Gastrocnemius medialis (tissue), 4 donors: ENCODE data around the gene IMPACT. TPM values are rescaled to one million over a fixed set of nuclear protein-coding genes. Genes with fewer than 3 reads are reported as not detected.

ENCODE experiments used
- ATAC-seq, 2 donors: fragments of 150-250 bp; one replicate each; pipeline ENCODE4 v1.9.1; 2016
- DNase-seq, 2 donors: peaks; one replicate each; pipeline ENCODE4 v3.0.0-alpha.2; 2019
- H3K27ac ChIP-seq, 4 donors: fragments of 200-600 bp; sonication (generic); 1 replicate in 1 of 4; 2 replicates in 3 of 4; pipeline ENCODE4 v1.5.1; 2016 to 2018; ENCODE audit warnings: mild to moderate bottlenecking in 2 of 4, moderate library complexity in 1 of 4
- H3K27me3 ChIP-seq, 3 donors: fragments of 200-600 bp; sonication (generic) in 2 of 3; 1 replicate in 1 of 3; 2 replicates in 2 of 3; pipeline versions ENCODE4 v1.5.1 to v1.6.0; 2016 to 2019; ENCODE audit warnings: mild to moderate bottlenecking in 1 of 3, moderate library complexity in 1 of 3
- H3K36me3 ChIP-seq, 2 donors: fragments of 200-600 bp; sonication (generic) in 1 of 2; one replicate each; pipeline ENCODE4 v1.5.1; 2017 to 2018
- H3K4me1 ChIP-seq, 2 donors: fragments of 200-600 bp; sonication (generic) in 1 of 2; one replicate each; pipeline ENCODE4 v1.5.1; 2016 to 2017; ENCODE audit warnings: mild to moderate bottlenecking in 2 of 2
- H3K4me3 ChIP-seq, 4 donors: fragments of 200-600 bp; sonication (generic) in 3 of 4; 1 replicate in 1 of 4; 2 replicates in 3 of 4; pipeline ENCODE4 v1.5.1; 2016 to 2019; ENCODE audit warnings: mild to moderate bottlenecking in 2 of 4
- H3K9me3 ChIP-seq, 3 donors: fragments of 200-600 bp; sonication (generic) in 2 of 3; 1 replicate in 1 of 3; 2 replicates in 2 of 3; pipeline ENCODE4 v1.5.1; 2016 to 2019
- CTCF ChIP-seq, 5 experiments: fragments of 450-650 bp in 3 of 5; fragments of 200-600 bp in 2 of 5; sonication (generic) in 2 of 5; IDR thresholded peaks in 4 of 5; conservative IDR thresholded peaks in 1 of 5; 1 replicate in 4 of 5; 2 replicates in 1 of 5; pipeline ENCODE4 v1.5.1; 2016 to 2019; ENCODE audit warnings: antibody characterized with exemption in 5 of 5, mild to moderate bottlenecking in 3 of 5, moderate library complexity in 3 of 5
- POLR2A ChIP-seq, 2 donors: fragments of 450-650 bp; IDR thresholded peaks; one replicate each; pipeline ENCODE4 v1.6.1; 2017; ENCODE audit warnings: antibody characterized with exemption in 2 of 2, mild to moderate bottlenecking in 2 of 2, moderate library complexity in 2 of 2
- in situ Hi-C, 4 donors: fragments of 200-750 bp; cut with MboI; loops; one replicate each; pipeline versions ENCODE4 v1.15.0 to v1.8.0; 2017; ENCODE audit warnings: low sequenced_read_pairs in 4 of 4
- intact Hi-C: fragments of 100-400 bp; cut with DNase I; formaldehyde crosslinking; loops from one replicate; pipeline ENCODE4 v1.15.1; 2023; ENCODE audit warnings: low total_unique reads
- total RNA-seq, 4 donors: library from RNA; depleted of rRNA; stranded (reverse); fragments of >200 nt; gene quantifications; one replicate each; pipeline versions ENCODE4 v1.1.0 to v1.2.3, GENCODE V29; 2016

IMPACT gene
- total RNA-seq, 4 donors from 2014 or later = 9.1 to 18.7 (median 11.9) TPM

GRCh38 chr18:24497031-24497754 lies 70.7 kb downstream of the IMPACT start:
- no peak overlapping the region for H3K4me3 ChIP-seq
- no peaks in the 10 kb centered on the region for H3K4me1 ChIP-seq
- H3K27ac ChIP-seq = no peak overlapping the region
- in situ Hi-C loops = loop anchor here in 2 of 4 donors (25.0 kb wide), 1 partner anchor 335 kb away; no protein-coding TSS in a partner anchor
- ATAC-seq (no peak), DNase-seq (no peak)
- TF ChIP-seq CTCF (IDR thresholded peaks at IDR 0.05 in 4 of 5, conservative IDR thresholded peaks at IDR 0.05 in 1 of 5) = no peak
- TF ChIP-seq POLR2A (IDR thresholded peaks at IDR 0.05) = no peak
- no peaks in the 10 kb centered on the region for H3K9me3 ChIP-seq
- H3K36me3 ChIP-seq = no peaks in the 10 kb centered on the region
- intact Hi-C loops = no loop called here
- no peaks in the 10 kb centered on the region for H3K27me3 ChIP-seq

GRCh38 chr18:24499814-24500213 lies 73.3 kb downstream of the IMPACT start:
- intact Hi-C loops = no loop called here

GRCh38 chr18:24500217-24500616 lies 73.7 kb downstream of the IMPACT start:
- TF ChIP-seq POLR2A (IDR thresholded peaks at IDR 0.05) (no peak), CTCF (IDR thresholded peaks at IDR 0.05 in 4 of 5, conservative IDR thresholded peaks at IDR 0.05 in 1 of 5) (no peak)
- Histone ChIP-seq H3K36me3 (no peaks in the 10 kb centered on the region), H3K9me3 (no peaks in the 10 kb centered on the region), H3K27ac (no peak overlapping the region), H3K4me3 (no peak overlapping the region), H3K27me3 (no peaks in the 10 kb centered on the region), H3K4me1 (no peaks in the 10 kb centered on the region)
- ATAC-seq = no peak
- DNase-seq = no peak
- in situ Hi-C loops = no loop called here
- intact Hi-C loops = no loop called here

More at GRCh38 chr18:24499814-24500213, 73.3 kb downstream of the IMPACT start:
- H3K4me3 ChIP-seq = no peak overlapping the region
- H3K36me3 ChIP-seq = no peaks in the 10 kb centered on the region
- no peak for DNase-seq
- in situ Hi-C loops = loop anchor here in 2 of 4 donors (25.0 kb wide), 1 partner anchor 338 kb away; no protein-coding TSS in a partner anchor
- ATAC-seq = no peak
- H3K27ac ChIP-seq = no peak overlapping the region
- H3K27me3 ChIP-seq = no peaks in the 10 kb centered on the region
- TF ChIP-seq CTCF (IDR thresholded peaks at IDR 0.05 in 4 of 5, conservative IDR thresholded peaks at IDR 0.05 in 1 of 5) (no peak), POLR2A (IDR thresholded peaks at IDR 0.05) (no peak)
- H3K4me1 ChIP-seq = no peaks in the 10 kb centered on the region
- no peaks in the 10 kb centered on the region for H3K9me3 ChIP-seq

- intact Hi-C loops = no loop called here
- DNase-seq (no peak), ATAC-seq (no peak)
- Histone ChIP-seq H3K36me3 (no peaks in the 10 kb centered on the region), H3K27me3 (no peaks in the 10 kb centered on the region), H3K4me1 (no peaks in the 10 kb centered on the region), H3K4me3 (no peak overlapping the region), H3K27ac (no peak overlapping the region), H3K9me3 (no peaks in the 10 kb centered on the region)
- TF ChIP-seq CTCF (IDR thresholded peaks at IDR 0.05 in 4 of 5, conservative IDR thresholded peaks at IDR 0.05 in 1 of 5) (no peak), POLR2A (IDR thresholded peaks at IDR 0.05) (no peak)
- in situ Hi-C loops = no loop called here
These were observed 74.3 kb downstream of the IMPACT start for GRCh38 chr18:24500766-24501165.
